ENCODE measurements around the gene CDC42EP3.

Gene CDC42EP3

GRCh38 chr2:37631698-37632097 is 39.7 kb downstream of the CDC42EP3 start:
- Mint-ChIP-seq H3K4me1 (peaks cover 43% of the 10 kb centered on the region), H3K9me3 (no peaks in the 10 kb centered on the region), H3K27me3 (no peaks in the 10 kb centered on the region), H3K27ac (no peak overlapping the region), H3K4me3 (no peak overlapping the region), H3K36me3 (peaks cover 3% of the 10 kb centered on the region)
- CTCF ChIA-PET: no interaction called here
- no peak for DNase-seq

- Mint-ChIP-seq H3K36me3 (peaks cover 3% of the 10 kb centered on the region), H3K9me3 (no peaks in the 10 kb centered on the region), H3K27me3 (no peaks in the 10 kb centered on the region), H3K27ac (no peak overlapping the region), H3K4me1 (peaks cover 43% of the 10 kb centered on the region), H3K4me3 (no peak overlapping the region)
- CTCF ChIA-PET: no interaction called here
- DNase-seq: no peak
Observed at GRCh38 chr2:37631292-37631691, 40.1 kb downstream of the CDC42EP3 start.

- Mint-ChIP-seq H3K9me3 (no peaks in the 10 kb centered on the region), H3K27ac (no peak overlapping the region), H3K4me3 (no peak overlapping the region), H3K36me3 (peaks cover 3% of the 10 kb centered on the region), H3K27me3 (no peaks in the 10 kb centered on the region), H3K4me1 (peaks cover 43% of the 10 kb centered on the region)
- DNase-seq: no peak
- CTCF ChIA-PET: no interaction called here
Observed at GRCh38 chr2:37630776-37631175, 40.7 kb downstream of the CDC42EP3 start.

GRCh38 chr2:37630301-37630700 is 41.1 kb downstream of the CDC42EP3 start:
- CTCF ChIA-PET: no interaction called here
- H3K9me3 Mint-ChIP-seq: no peaks in the 10 kb centered on the region
- no peak overlapping the region for H3K4me3 Mint-ChIP-seq
- no peak for DNase-seq
- no peak overlapping the region for H3K27ac Mint-ChIP-seq
- H3K27me3 Mint-ChIP-seq: no peaks in the 10 kb centered on the region
- peaks cover 3% of the 10 kb centered on the region for H3K36me3 Mint-ChIP-seq
- H3K4me1 Mint-ChIP-seq: peaks cover 43% of the 10 kb centered on the region

GRCh38 chr2:37629529-37629928 is 41.9 kb downstream of the CDC42EP3 start:
- H3K4me3 Mint-ChIP-seq: no peak overlapping the region
- H3K27me3 Mint-ChIP-seq: no peaks in the 10 kb centered on the region
- H3K36me3 Mint-ChIP-seq: peaks cover 1% of the 10 kb centered on the region
- DNase-seq: no peak
- no peak overlapping the region for H3K27ac Mint-ChIP-seq
- CTCF ChIA-PET: no interaction called here
- no peaks in the 10 kb centered on the region for H3K9me3 Mint-ChIP-seq
- H3K4me1 Mint-ChIP-seq: peaks cover 43% of the 10 kb centered on the region

- H3K36me3 Mint-ChIP-seq: no peaks in the 10 kb centered on the region
- H3K4me1 Mint-ChIP-seq: peaks cover 47% of the 10 kb centered on the region
- H3K9me3 Mint-ChIP-seq: no peaks in the 10 kb centered on the region
- no peaks in the 10 kb centered on the region for H3K27me3 Mint-ChIP-seq
- DNase-seq: no peak
- H3K4me3 Mint-ChIP-seq: no peak overlapping the region
- CTCF ChIA-PET: no interaction called here
- no peak overlapping the region for H3K27ac Mint-ChIP-seq
Observed at GRCh38 chr2:37627710-37628109, 43.7 kb downstream of the CDC42EP3 start.

GRCh38 chr2:37625796-37626571 is 45.5 kb downstream of the CDC42EP3 start:
- H3K36me3 Mint-ChIP-seq: no peaks in the 10 kb centered on the region

GRCh38 chr2:37625156-37625555 is 46.3 kb downstream of the CDC42EP3 start:
- peaks cover 38% of the 10 kb centered on the region for H3K4me1 Mint-ChIP-seq
- H3K4me3 Mint-ChIP-seq: no peak overlapping the region
- DNase-seq: no peak
- CTCF ChIA-PET: interaction anchor here (1.0 kb wide), 1 partner anchor 23 kb away, joined by 3 read pairs; no protein-coding TSS in a partner anchor
- peak overlapping the region; percentile 84 for H3K27ac Mint-ChIP-seq
- H3K9me3 Mint-ChIP-seq: no peaks in the 10 kb centered on the region
- H3K36me3 Mint-ChIP-seq: no peaks in the 10 kb centered on the region
- no peaks in the 10 kb centered on the region for H3K27me3 Mint-ChIP-seq

More at GRCh38 chr2:37625796-37626571, 45.5 kb downstream of the CDC42EP3 start:
- CTCF ChIA-PET: no interaction called here
- Mint-ChIP-seq H3K27ac (peak overlapping the region; percentile 84), H3K9me3 (no peaks in the 10 kb centered on the region), H3K27me3 (no peaks in the 10 kb centered on the region), H3K4me1 (peaks cover 45% of the 10 kb centered on the region), H3K4me3 (no peak overlapping the region)
- DNase-seq: peak; percentile 65

- Mint-ChIP-seq H3K27me3 (no peaks in the 10 kb centered on the region), H3K4me3 (no peak overlapping the region), H3K9me3 (no peaks in the 10 kb centered on the region), H3K36me3 (no peaks in the 10 kb centered on the region), H3K4me1 (peaks cover 38% of the 10 kb centered on the region), H3K27ac (peak overlapping the region; percentile 24)
- CTCF ChIA-PET: interaction anchor here (1.0 kb wide), 2 partner anchors 23 to 24 kb away, joined by 3 read pairs; no protein-coding TSS in a partner anchor
- no peak for DNase-seq
Observed at GRCh38 chr2:37623971-37624900, 47.2 kb downstream of the CDC42EP3 start.

- Mint-ChIP-seq H3K4me3 (no peak overlapping the region), H3K4me1 (peaks cover 38% of the 10 kb centered on the region), H3K27me3 (no peaks in the 10 kb centered on the region), H3K27ac (peak overlapping the region; percentile 24), H3K36me3 (no peaks in the 10 kb centered on the region), H3K9me3 (no peaks in the 10 kb centered on the region)
- CTCF ChIA-PET: interaction anchor here (1.0 kb wide), 1 partner anchor 24 kb away, joined by 3 read pairs; no protein-coding TSS in a partner anchor
- no peak for DNase-seq
Observed at GRCh38 chr2:37623406-37623805, 48.0 kb downstream of the CDC42EP3 start.

- CTCF ChIA-PET: interaction anchor here (1.0 kb wide), 1 partner anchor 24 kb away, joined by 3 read pairs; no protein-coding TSS in a partner anchor
- DNase-seq: no peak
- no peaks in the 10 kb centered on the region for H3K27me3 Mint-ChIP-seq
- no peaks in the 10 kb centered on the region for H3K9me3 Mint-ChIP-seq
- H3K36me3 Mint-ChIP-seq: no peaks in the 10 kb centered on the region
- H3K4me1 Mint-ChIP-seq: peaks cover 38% of the 10 kb centered on the region
- H3K4me3 Mint-ChIP-seq: no peak overlapping the region
- H3K27ac Mint-ChIP-seq: no peak overlapping the region
Observed at GRCh38 chr2:37622450-37623100, 48.9 kb downstream of the CDC42EP3 start.

GRCh38 chr2:37621199-37621598 is 50.2 kb downstream of the CDC42EP3 start:
- H3K36me3 Mint-ChIP-seq: peaks cover 2% of the 10 kb centered on the region

GRCh38 chr2:37619959-37620300 is 51.5 kb downstream of the CDC42EP3 start:
- DNase-seq: no peak
- Mint-ChIP-seq H3K9me3 (peaks cover 3% of the 10 kb centered on the region), H3K4me1 (peaks cover 40% of the 10 kb centered on the region), H3K27me3 (no peaks in the 10 kb centered on the region), H3K4me3 (no peak overlapping the region), H3K27ac (no peak overlapping the region), H3K36me3 (peaks cover 3% of the 10 kb centered on the region)
- CTCF ChIA-PET: interaction anchor here (0.9 kb wide), 1 partner anchor 13 kb away, joined by 3 read pairs; no protein-coding TSS in a partner anchor

More at GRCh38 chr2:37621199-37621598, 50.2 kb downstream of the CDC42EP3 start:
- Mint-ChIP-seq H3K9me3 (peaks cover 3% of the 10 kb centered on the region), H3K27ac (no peak overlapping the region), H3K27me3 (no peaks in the 10 kb centered on the region), H3K4me3 (no peak overlapping the region), H3K4me1 (peaks cover 40% of the 10 kb centered on the region)
- CTCF ChIA-PET: no interaction called here
- DNase-seq: no peak

All from activated naive CD4-positive, alpha-beta T cell treated with anti-CD3 and anti-CD28 coated beads, Interleukin-2, amount 10 ng/mL, durations not matched to agents 7 days and 5 days (primary cell).